Measurements from ENCODE around the gene TMEM132D. TPM values are rescaled to one million over a fixed set of nuclear protein-coding genes. Genes with fewer than 3 reads are reported as not detected.
A peak's percentile ranks its signal among the peaks of the same experiment; 100 is the strongest.
"Not testable (repeated sequence)": the region's sequence is repeated elsewhere in the genome, so short reads cannot be mapped to it uniquely, and the experiment has no call there.

TMEM132D gene
- total RNA-seq, 4 donors from 2014 or later, result not detected

- ATAC-seq (ENCODE audit: low FRiP score) (no peak), DNase-seq (ENCODE audit: low spot score) (no peak)
- no peak for TF ChIP-seq CTCF (IDR thresholded peaks at IDR 0.05)
These were observed 363.6 kb downstream of the TMEM132D start for GRCh38 chr12:129540249-129540648.

GRCh38 chr12:129538724-129539335 is 365.0 kb downstream of the TMEM132D start:
- ATAC-seq (ENCODE audit: low FRiP score); DNase-seq (ENCODE audit: low spot score): not testable (repeated sequence)

GRCh38 chr12:129538137-129538536 is 365.7 kb downstream of the TMEM132D start:
- no peak for TF ChIP-seq CTCF (IDR thresholded peaks at IDR 0.05)
- ATAC-seq (ENCODE audit: low FRiP score) (no peak), DNase-seq (ENCODE audit: low spot score) (no peak)

GRCh38 chr12:129534966-129535750 is 368.7 kb downstream of the TMEM132D start:
- TF ChIP-seq CTCF (IDR thresholded peaks at IDR 0.05), result no peak
- ATAC-seq (ENCODE audit: low FRiP score), result peak; percentile 36

GRCh38 chr12:129532707-129533499 is 370.9 kb downstream of the TMEM132D start:
- no peak for TF ChIP-seq CTCF (IDR thresholded peaks at IDR 0.05)
- ATAC-seq (ENCODE audit: low FRiP score) (no peak), DNase-seq (ENCODE audit: low spot score) (no peak)

More at GRCh38 chr12:129534966-129535750, 368.7 kb downstream of the TMEM132D start:
- no peak for DNase-seq (ENCODE audit: low spot score)

GRCh38 chr12:129532082-129532481 is 371.7 kb downstream of the TMEM132D start:
- ATAC-seq (ENCODE audit: low FRiP score), result no peak
- no peak for DNase-seq (ENCODE audit: low spot score)
- TF ChIP-seq CTCF (IDR thresholded peaks at IDR 0.05), result no peak

- peak; percentile 91 for ATAC-seq (ENCODE audit: low FRiP score)
- no peak for TF ChIP-seq CTCF (IDR thresholded peaks at IDR 0.05)
These were observed 372.8 kb downstream of the TMEM132D start for GRCh38 chr12:129530984-129531383.

More at GRCh38 chr12:129530984-129531383, 372.8 kb downstream of the TMEM132D start:
- DNase-seq (ENCODE audit: low spot score), result peak; percentile 33

Measured in omental fat pad (tissue), 4 donors.